Lower leg skin (tissue), 4 donors: ENCODE data around the gene C5orf58. TPM values are rescaled to one million over a fixed set of nuclear protein-coding genes. Genes with fewer than 3 reads are reported as not detected.
A peak's percentile ranks its signal among the peaks of the same experiment; 100 is the strongest.

Experiments
- DNase-seq, 2 donors: peaks; one replicate each; pipeline ENCODE4 v3.0.0-alpha.2; 2019; ENCODE audit warnings: low spot score in 2 of 2
- H3K4me3 ChIP-seq: fragments of 200-600 bp; sonication (generic); 2 replicates; pipeline ENCODE4 v1.5.1; 2017; ENCODE audit warnings: mild to moderate bottlenecking, low read depth; ENCODE audit not compliant: poor library complexity, severe bottlenecking
- CTCF ChIP-seq, 3 donors: fragments of 450-650 bp; IDR thresholded peaks; one replicate each; pipeline ENCODE4 v1.5.1; 2016; ENCODE audit warnings: antibody characterized with exemption in 3 of 3, mild to moderate bottlenecking in 3 of 3, moderate library complexity in 2 of 3
- POLR2A ChIP-seq, 2 donors: fragments of 450-650 bp; IDR thresholded peaks; one replicate each; pipeline ENCODE4 v1.6.1; 2016 to 2017; ENCODE audit warnings: antibody characterized with exemption in 2 of 2, mild to moderate bottlenecking in 1 of 2, moderate library complexity in 1 of 2
- WGBS, 2 donors: methylation state at CpG; one replicate each; pipeline ENCODE4 v1.1.5; 2018; 5-methylcytosine and 5-hydroxymethylcytosine counted together
- intact Hi-C: fragments of 100-400 bp; cut with DNase I; formaldehyde crosslinking; loops from one replicate; pipeline ENCODE4 v1.15.0; 2023; ENCODE audit warnings: low total_unique reads
- total RNA-seq, 4 donors: library from RNA; depleted of rRNA; stranded (reverse); fragments of >200 nt; gene quantifications; one replicate each; pipeline ENCODE4 v1.1.0, GENCODE V29; 2016

Gene C5orf58
- total RNA-seq, 4 donors from 2014 or later: 0.19 TPM; not detected in 3

DNA sequence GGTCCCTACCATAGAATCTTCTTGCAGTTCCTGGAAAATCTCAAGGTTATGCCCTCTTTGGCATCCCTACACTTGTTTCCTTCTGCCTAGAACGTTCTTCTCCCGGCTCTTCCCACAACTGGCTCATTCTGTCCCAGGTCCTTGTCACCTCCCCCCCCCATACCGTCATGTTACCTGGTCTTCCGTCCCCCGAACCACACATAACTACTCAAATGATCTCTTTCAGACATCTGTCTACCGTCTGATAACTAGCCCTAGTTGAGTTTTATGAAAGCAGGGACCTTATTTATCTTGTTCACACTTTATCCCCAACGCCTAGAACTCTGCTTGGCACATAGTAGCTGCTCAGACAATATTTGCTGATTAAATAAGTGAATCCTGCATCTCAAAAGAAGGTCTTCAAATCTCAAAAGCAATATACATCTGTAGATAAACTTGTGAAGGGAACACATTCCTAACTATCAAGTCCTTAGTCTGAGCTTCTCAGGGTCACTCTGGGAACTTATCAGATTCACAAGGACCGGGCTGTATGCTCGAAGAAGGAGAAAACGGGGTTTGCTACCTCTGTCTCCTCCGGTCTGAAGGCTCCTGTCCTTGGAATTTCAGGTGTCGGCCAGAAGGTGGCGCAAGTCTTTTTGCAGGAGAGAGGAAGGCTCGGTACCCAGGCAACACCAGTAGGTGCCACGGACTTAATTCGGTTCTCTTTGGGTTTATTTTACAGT, 34.8 kb downstream of the C5orf58 start:
- WGBS, 2 donors: 29 to 35% methylated on average over 16 of the region's 16 CpGs
- DNase-seq: peak; percentile 66 to 93
- no peak for TF ChIP-seq POLR2A (IDR thresholded peaks at IDR 0.05)
- peak in 1 of 3 donors; percentile 76 for TF ChIP-seq CTCF (IDR thresholded peaks at IDR 0.05)
- H3K4me3 ChIP-seq: no peak overlapping the region
- intact Hi-C loops: no loop called here

DNA sequence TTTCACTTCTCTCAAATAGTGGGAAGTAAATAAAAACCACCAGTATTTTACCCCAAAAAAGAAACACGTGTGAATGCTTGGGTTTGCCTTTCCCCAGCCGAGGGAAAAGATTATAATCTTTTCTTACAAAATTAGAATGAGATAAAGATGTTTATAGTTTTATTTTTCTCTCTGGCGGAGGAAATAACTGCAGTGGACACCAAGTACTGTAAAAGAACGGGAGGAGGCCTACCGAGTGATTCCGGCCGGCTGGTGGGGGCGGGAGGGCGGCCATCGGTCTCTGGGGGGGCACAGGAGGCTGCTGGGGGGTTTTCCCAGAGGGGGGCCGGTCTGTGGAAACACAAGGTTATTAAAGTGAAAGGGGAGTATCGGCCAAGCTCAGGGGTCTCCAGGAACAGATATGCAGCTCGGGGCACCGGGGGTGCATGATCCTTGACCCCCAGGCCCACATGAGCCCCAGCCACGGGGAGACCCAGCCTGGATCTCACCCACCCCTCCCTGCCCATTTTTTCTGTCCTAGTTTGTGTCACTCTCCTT, 35.4 kb downstream of the C5orf58 start:
- H3K4me3 ChIP-seq: no peak overlapping the region
- no peak for DNase-seq
- intact Hi-C loops: no loop called here
- no peak for TF ChIP-seq CTCF (IDR thresholded peaks at IDR 0.05)
- TF ChIP-seq POLR2A (IDR thresholded peaks at IDR 0.05): no peak
- 41 to 44% methylated on average over 15 of the region's 15 CpGs for WGBS, 2 donors

GRCh38 chr5:170268884-170269283, 36.1 kb downstream of the C5orf58 start:
- H3K4me3 ChIP-seq: no peak overlapping the region
- no peak for TF ChIP-seq POLR2A (IDR thresholded peaks at IDR 0.05)
- TF ChIP-seq CTCF (IDR thresholded peaks at IDR 0.05): no peak
- intact Hi-C loops: no loop called here
- no peak for DNase-seq
- 0 to 6% methylated on average over 3 of the region's 3 CpGs for WGBS, 2 donors

GRCh38 chr5:170269579-170269978, 36.8 kb downstream of the C5orf58 start:
- TF ChIP-seq POLR2A (IDR thresholded peaks at IDR 0.05): no peak
- TF ChIP-seq CTCF (IDR thresholded peaks at IDR 0.05): no peak
- intact Hi-C loops: no loop called here
- no peak for DNase-seq
- WGBS, 2 donors: 86 to 89% methylated on average over 7 of the region's 7 CpGs
- H3K4me3 ChIP-seq: no peak overlapping the region

DNA sequence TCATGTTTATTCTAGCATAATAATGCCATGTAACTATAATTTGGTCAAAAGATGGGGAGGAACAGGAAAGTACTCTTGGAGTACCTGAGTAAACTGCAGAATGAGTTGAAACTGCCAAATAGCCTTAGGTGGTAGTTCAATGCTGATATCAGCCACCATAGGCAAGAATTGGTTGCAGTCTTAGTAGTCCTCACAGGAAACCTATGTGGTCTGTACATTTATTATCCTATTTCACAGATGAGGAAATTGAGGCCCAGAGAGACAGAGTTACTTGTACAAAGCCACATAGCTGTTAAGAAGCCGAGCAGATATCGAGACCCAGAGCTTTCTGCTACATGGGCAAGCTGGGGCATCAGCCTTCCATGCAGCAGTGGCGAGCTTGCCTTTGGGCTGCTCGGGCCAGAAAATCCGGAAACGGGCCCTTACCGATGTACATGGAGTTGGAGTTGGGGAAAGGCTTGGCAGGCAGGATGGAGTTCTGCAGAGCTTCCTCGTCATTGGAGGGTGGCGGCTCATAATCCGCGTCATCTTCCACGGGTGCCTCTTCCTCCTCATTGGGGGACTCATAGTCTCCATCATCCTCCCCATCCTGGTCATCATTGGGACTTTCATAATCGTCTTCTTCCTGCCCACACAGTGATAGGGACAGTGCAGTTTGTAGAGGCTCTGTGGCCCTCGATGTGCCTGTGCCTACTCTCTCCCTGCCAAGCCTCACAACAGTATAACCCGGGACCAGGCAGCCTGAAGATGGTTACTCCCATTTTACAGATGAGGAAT, 37.7 kb downstream of the C5orf58 start:
- TF ChIP-seq CTCF (IDR thresholded peaks at IDR 0.05): no peak
- no peak for TF ChIP-seq POLR2A (IDR thresholded peaks at IDR 0.05)
- no peak overlapping the region for H3K4me3 ChIP-seq
- DNase-seq: no peak
- intact Hi-C loops: no loop called here
- WGBS, 2 donors: 80 to 82% methylated on average over 15 of the region's 15 CpGs
